Smooth muscle cell (in vitro differentiated cells): ENCODE measurements around the gene MKRN2OS. TPM values are rescaled to one million over a fixed set of nuclear protein-coding genes. Genes with fewer than 3 reads are reported as not detected.

Experiments used
- DNase-seq: peaks from one replicate; lab custom pipeline; 2025; ENCODE audit not compliant: unreplicated experiment; lab: John Stamatoyannopoulos, UW
- H2AFZ ChIP-seq: fragments of 200-600 bp; sonication (generic); 2 replicates; pipeline ENCODE4 v1.6.0; 2016; ENCODE audit warnings: antibody characterized with exemption, low read depth, mild to moderate bottlenecking
- H3F3A ChIP-seq: fragments of 200-600 bp; sonication (generic); 2 replicates; pipeline ENCODE4 v1.6.0; 2017; ENCODE audit warnings: antibody characterized with exemption, low read depth
- H3K27ac ChIP-seq: fragments of 200-600 bp; sonication (generic); 2 replicates; pipeline ENCODE4 v1.5.1; 2016; ENCODE audit warnings: low read depth, mild to moderate bottlenecking
- H3K27me3 ChIP-seq: fragments of 200-600 bp; sonication (generic); 2 replicates; pipeline ENCODE4 v1.6.1; 2016; ENCODE audit warnings: low read depth, mild to moderate bottlenecking
- H3K36me3 ChIP-seq: fragments of 200-600 bp; sonication (generic); 2 replicates; pipeline ENCODE4 v1.5.1; 2016; ENCODE audit warnings: low read depth
- H3K4me1 ChIP-seq: fragments of 200-600 bp; sonication (generic); 2 replicates; pipeline ENCODE4 v1.5.1; 2016; ENCODE audit warnings: low read depth
- H3K4me2 ChIP-seq: fragments of 200-600 bp; sonication (generic); 2 replicates; pipeline ENCODE4 v1.6.0; 2016; ENCODE audit warnings: mild to moderate bottlenecking
- H3K4me3 ChIP-seq: fragments of 200-600 bp; sonication (generic); 2 replicates; pipeline ENCODE4 v1.5.1; 2016; ENCODE audit warnings: mild to moderate bottlenecking
- H3K79me2 ChIP-seq: fragments of 200-600 bp; sonication (generic); 2 replicates; pipeline ENCODE4 v1.6.0; 2016; ENCODE audit warnings: low read depth, mild to moderate bottlenecking
- H3K9ac ChIP-seq: fragments of 200-600 bp; sonication (generic); 2 replicates; pipeline ENCODE4 v1.6.0; 2016; ENCODE audit warnings: low read depth
- H3K9me3 ChIP-seq: fragments of 200-600 bp; sonication (generic); replicated peaks from 2 replicates; pipeline ENCODE4 v1.5.1; 2016; ENCODE audit warnings: low read depth
- H4K20me1 ChIP-seq: fragments of 200-600 bp; sonication (generic); 2 replicates; pipeline ENCODE4 v1.6.0; 2016; ENCODE audit warnings: low read depth
- CTCF ChIP-seq: fragments of 200-600 bp; sonication (generic); IDR thresholded peaks from 2 replicates; pipeline ENCODE4 v1.5.1; 2017; ENCODE audit warnings: borderline replicate concordance, mild to moderate bottlenecking, antibody characterized with exemption; ENCODE audit not compliant: insufficient read depth, poor library complexity, severe bottlenecking
- WGBS: methylation state at CpG from one replicate; pipeline ENCODE4 v1.1.7; 2016; ENCODE audit warnings: low lambda C conversion rate; 5-methylcytosine and 5-hydroxymethylcytosine counted together
- polyA plus RNA-seq: library from polyadenylated mRNA; unstranded; fragments of >200 nt; fragmentation: Nextera tagmentation; extraction: Ambion mirVana; gene quantifications from 2 replicates; pipeline ENCODE4 v1.2.1, GENCODE V29; 2016
- total RNA-seq: library from RNA; depleted of rRNA; stranded (reverse); fragments of >200 nt; gene quantifications from 2 replicates; pipeline ENCODE4 v1.2.3, GENCODE V29; 2014

MKRN2OS gene
- total and polyA plus RNA-seq, 2 experiments from 2014 or later = not detected

- H3K4me2 ChIP-seq = no peak overlapping the region
- H3F3A ChIP-seq = no peaks in the 10 kb centered on the region
- no peak overlapping the region for H3K27ac ChIP-seq
- peaks cover 88% of the 10 kb centered on the region for H3K79me2 ChIP-seq
- no peaks in the 10 kb centered on the region for H3K9me3 ChIP-seq
- no peaks in the 10 kb centered on the region for H3K36me3 ChIP-seq
- no peak overlapping the region for H2AFZ ChIP-seq
- WGBS = 100% methylated on average over 2 of the region's 2 CpGs
- peaks cover 23% of the 10 kb centered on the region for H3K4me1 ChIP-seq
- H3K4me3 ChIP-seq = no peak overlapping the region
- DNase-seq = no peak
- peaks cover 88% of the 10 kb centered on the region for H4K20me1 ChIP-seq
- no peak for TF ChIP-seq CTCF
- no peaks in the 10 kb centered on the region for H3K27me3 ChIP-seq
- H3K9ac ChIP-seq = no peak overlapping the region
Observed at GRCh38 chr3:12561397-12561796, 16.1 kb upstream of the MKRN2OS start.

- peaks cover 80% of the 10 kb centered on the region for H4K20me1 ChIP-seq
- H3K4me1 ChIP-seq = peaks cover 28% of the 10 kb centered on the region
- no peaks in the 10 kb centered on the region for H3K9me3 ChIP-seq
- peaks cover 81% of the 10 kb centered on the region for H3K79me2 ChIP-seq
- H3K4me2 ChIP-seq = no peak overlapping the region
- no peak overlapping the region for H3K4me3 ChIP-seq
- H2AFZ ChIP-seq = no peak overlapping the region
- no peaks in the 10 kb centered on the region for H3K36me3 ChIP-seq
- H3K27me3 ChIP-seq = no peaks in the 10 kb centered on the region
- DNase-seq = no peak
- no peaks in the 10 kb centered on the region for H3F3A ChIP-seq
- H3K9ac ChIP-seq = no peak overlapping the region
- WGBS = 93% methylated on average over 5 of the region's 5 CpGs
- H3K27ac ChIP-seq = no peak overlapping the region
- TF ChIP-seq CTCF = no peak
Observed at GRCh38 chr3:12560505-12561190, 15.3 kb upstream of the MKRN2OS start.

DNA sequence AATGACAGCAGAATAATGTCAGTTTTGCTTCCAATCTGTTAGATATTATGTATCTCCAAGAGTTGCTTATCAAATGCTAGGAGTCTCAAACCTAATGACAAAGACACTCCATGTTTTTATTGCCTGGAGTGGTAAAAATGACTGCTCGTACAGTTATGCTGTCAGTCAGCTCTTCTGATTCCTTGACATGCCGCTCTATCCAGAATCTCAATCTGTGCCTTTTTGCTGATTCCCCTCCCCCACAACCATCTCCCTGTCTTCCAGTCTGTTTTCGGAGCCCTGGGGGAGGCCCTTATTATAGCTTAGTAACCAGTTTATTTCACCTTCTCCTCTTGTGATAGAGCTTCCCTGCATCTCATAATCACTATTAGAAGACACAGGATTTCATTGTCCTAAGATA lies 14.2 kb upstream of the MKRN2OS start:
- no peak for TF ChIP-seq CTCF
- Histone ChIP-seq H2AFZ (no peak overlapping the region), H3K9ac (no peak overlapping the region), H3K4me2 (peak overlapping the region; percentile 94), H3K4me1 (peaks cover 28% of the 10 kb centered on the region), H3K4me3 (no peak overlapping the region), H3K27me3 (no peaks in the 10 kb centered on the region), H3K36me3 (no peaks in the 10 kb centered on the region), H3F3A (no peaks in the 10 kb centered on the region), H3K27ac (no peak overlapping the region), H3K9me3 (no peaks in the 10 kb centered on the region), H3K79me2 (peaks cover 70% of the 10 kb centered on the region), H4K20me1 (peaks cover 69% of the 10 kb centered on the region)
- WGBS = 76% methylated on average over 3 of the region's 3 CpGs
- no peak for DNase-seq

DNA sequence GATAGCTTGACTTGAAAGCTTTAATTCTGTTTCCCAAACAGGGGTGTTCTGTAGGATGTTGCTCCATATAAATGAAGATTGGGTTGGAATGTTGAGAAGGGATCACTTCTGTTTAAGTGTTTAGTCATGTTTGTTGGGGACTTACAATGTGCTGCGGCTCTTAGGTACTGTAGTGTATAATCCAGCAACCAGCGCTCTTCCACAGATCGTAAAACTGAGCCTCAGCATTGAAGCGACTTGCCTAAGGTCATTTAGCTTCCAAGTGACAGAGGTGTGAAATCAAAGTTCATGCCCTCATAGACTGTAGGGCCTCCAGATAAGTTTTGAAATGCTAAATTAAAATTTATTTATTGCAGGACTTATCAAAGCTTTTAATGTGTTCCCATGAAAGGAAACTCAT lies 13.4 kb upstream of the MKRN2OS start:
- Histone ChIP-seq H3K79me2 (peaks cover 61% of the 10 kb centered on the region), H3K27me3 (no peaks in the 10 kb centered on the region), H3K27ac (peak overlapping the region; percentile 87), H3K4me2 (peak overlapping the region; percentile 94), H3K9me3 (no peaks in the 10 kb centered on the region), H3K4me3 (peak overlapping the region; percentile 84), H3K9ac (peak overlapping the region; percentile 82), H3K4me1 (peaks cover 28% of the 10 kb centered on the region), H4K20me1 (peaks cover 61% of the 10 kb centered on the region), H3K36me3 (no peaks in the 10 kb centered on the region), H3F3A (no peaks in the 10 kb centered on the region), H2AFZ (no peak overlapping the region)
- no peak for TF ChIP-seq CTCF
- no peak for DNase-seq
- WGBS = 30% methylated on average over 4 of the region's 4 CpGs
